OCI-LY1 (cell line): Measurements from ENCODE around the gene COL18A1.
A peak's percentile ranks its signal among the peaks of the same experiment; 100 is the strongest.

Experiments used
- H2AFZ ChIP-seq: fragments of 200-600 bp; sonication (generic), shearing (Covaris generic); 2 replicates; pipeline ENCODE4 v1.6.0; 2014; ENCODE audit warnings: antibody characterized with exemption, mild to moderate bottlenecking, low read length
- H3F3A ChIP-seq: fragments of 200-600 bp; sonication (generic), shearing (Covaris generic); 2 replicates; pipeline ENCODE4 v1.6.0; 2014; ENCODE audit warnings: mild to moderate bottlenecking, antibody characterized with exemption, low read length, moderate library complexity; ENCODE audit not compliant: insufficient read depth
- H3K27ac ChIP-seq: fragments of 200-600 bp; sonication (generic); 2 replicates; pipeline ENCODE4 v1.5.1; 2014; ENCODE audit warnings: low read length, mixed run types, mild to moderate bottlenecking, low read depth; ENCODE audit not compliant: poor library complexity, severe bottlenecking
- H3K27me3 ChIP-seq: fragments of 200-600 bp; sonication (generic); 2 replicates; pipeline ENCODE4 v1.6.0; 2014; ENCODE audit warnings: antibody characterized with exemption, mild to moderate bottlenecking, low read length, moderate library complexity; ENCODE audit not compliant: insufficient read depth
- H3K36me3 ChIP-seq: fragments of 200-600 bp; sonication (generic); 2 replicates; pipeline ENCODE4 v1.6.1; 2014; ENCODE audit warnings: mild to moderate bottlenecking, antibody characterized with exemption, low read length, moderate library complexity, mixed read lengths; ENCODE audit not compliant: insufficient read depth
- H3K4me1 ChIP-seq: fragments of 200-600 bp; sonication (generic); 2 replicates; pipeline ENCODE4 v1.5.1; 2014; ENCODE audit warnings: mild to moderate bottlenecking, low read length, moderate library complexity; ENCODE audit not compliant: insufficient read depth, severe bottlenecking
- H3K4me2 ChIP-seq: fragments of 200-600 bp; sonication (generic), shearing (Covaris generic); 2 replicates; pipeline ENCODE4 v1.6.1; 2014; ENCODE audit warnings: low read length
- H3K4me3 ChIP-seq: fragments of 200-600 bp; sonication (generic); 2 replicates; pipeline ENCODE4 v1.5.1; 2014; ENCODE audit warnings: low read length, low read depth, mild to moderate bottlenecking, mixed read lengths; ENCODE audit not compliant: poor library complexity, severe bottlenecking
- H3K79me2 ChIP-seq: fragments of 200-600 bp; shearing (Covaris generic); 2 replicates; pipeline ENCODE4 v1.6.1; 2016; ENCODE audit warnings: mixed run types, low read length, mixed read lengths; ENCODE audit not compliant: insufficient read depth
- H3K9ac ChIP-seq: fragments of 200-600 bp; sonication (generic), shearing (Covaris generic); 2 replicates; pipeline ENCODE4 v1.6.1; 2014; ENCODE audit warnings: mild to moderate bottlenecking, low read length, mixed read lengths
- H3K9me2 ChIP-seq: fragments of 200-600 bp; sonication (generic), shearing (Covaris generic); 2 replicates; pipeline ENCODE4 v1.6.1; 2014; ENCODE audit warnings: low read depth, mild to moderate bottlenecking, low read length, mixed read lengths
- H3K9me3 ChIP-seq: fragments of 200-600 bp; shearing (Covaris generic); 2 replicates; pipeline ENCODE4 v1.6.1; 2014; ENCODE audit warnings: low read length, mixed read lengths
- H4K20me1 ChIP-seq: fragments of 200-600 bp; sonication (generic), shearing (Covaris generic); 2 replicates; pipeline ENCODE4 v1.6.0; 2016; ENCODE audit warnings: mild to moderate bottlenecking, low read length; ENCODE audit not compliant: insufficient read depth
- CTCF ChIP-seq: fragments of 200-600 bp; sonication (generic), shearing (Covaris generic); IDR thresholded peaks from 2 replicates; pipeline ENCODE4 v1.5.1; 2017; ENCODE audit warnings: mild to moderate bottlenecking, antibody characterized with exemption, low read length, moderate library complexity, mixed read lengths
- EZH2 ChIP-seq: fragments of 200-600 bp; sonication (generic), shearing (Covaris generic); IDR thresholded peaks from 2 replicates; pipeline ENCODE4 v1.8.0; 2017; ENCODE audit warnings: borderline replicate concordance, mixed run types, mild to moderate bottlenecking, antibody characterized with exemption, low read length, moderate library complexity, mixed read lengths

COL18A1 gene

GRCh38 chr21:45542667-45543370 is 137.9 kb downstream of the COL18A1 start:
- Histone ChIP-seq H4K20me1 (no peaks in the 10 kb centered on the region), H3K4me2 (peak overlapping the region; percentile 49), H3K9me3 (no peaks in the 10 kb centered on the region), H3K36me3 (no peaks in the 10 kb centered on the region), H2AFZ (no peak overlapping the region), H3K27me3 (no peaks in the 10 kb centered on the region; the same call in 1 of the 2 replicates), H3F3A (no peaks in the 10 kb centered on the region), H3K9me2 (no peaks in the 10 kb centered on the region), H3K4me1 (peaks cover 7% of the 10 kb centered on the region), H3K9ac (peak overlapping the region; percentile 39; the same call in 1 of the 2 replicates), H3K79me2 (no peaks in the 10 kb centered on the region), H3K27ac (no peak overlapping the region), H3K4me3 (peak overlapping the region; percentile 64)
- TF ChIP-seq EZH2 (no peak), CTCF (no peak)

- Histone ChIP-seq H3K4me3 (no peak overlapping the region), H3K4me2 (no peak overlapping the region), H3K9ac (no peak overlapping the region)
These were observed 138.4 kb downstream of the COL18A1 start for GRCh38 chr21:45543371-45543709.

DNA sequence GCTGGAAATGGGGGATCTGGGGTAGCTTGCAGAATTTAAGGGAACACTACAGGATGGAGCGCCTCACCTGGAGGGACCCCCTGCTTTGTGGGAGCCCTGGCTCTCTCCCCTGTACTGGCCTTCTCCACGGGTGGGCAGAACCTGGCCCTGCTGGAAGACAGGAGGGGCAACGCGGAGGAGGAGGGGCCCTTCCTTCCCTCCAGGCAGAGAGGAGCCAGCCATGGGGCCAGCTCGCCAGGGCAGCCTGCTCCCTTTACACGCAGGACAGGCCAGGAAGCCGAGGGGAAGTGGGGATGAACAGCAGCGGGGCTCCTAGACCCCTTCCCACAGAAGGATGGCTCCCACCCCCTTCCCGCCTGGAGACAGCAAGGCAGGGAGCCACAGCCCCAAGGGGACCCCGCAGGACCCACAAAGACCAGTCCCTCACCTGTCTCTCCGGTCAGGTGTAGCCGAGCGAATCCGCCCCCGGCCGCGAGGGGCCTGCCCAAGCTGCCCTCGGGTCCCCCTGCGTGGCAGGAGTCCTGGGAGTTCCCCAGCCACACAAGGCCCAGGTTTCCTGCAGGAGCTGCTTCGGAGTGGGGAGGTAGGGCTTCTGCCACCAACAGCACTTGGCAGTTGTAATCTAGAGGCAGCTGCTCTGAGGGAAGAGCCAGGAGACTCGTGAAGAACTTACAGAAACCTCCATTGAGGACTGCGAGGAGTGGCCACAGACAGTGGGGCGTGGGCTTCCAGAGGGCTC is 138.9 kb downstream of the COL18A1 start:
- Histone ChIP-seq H3K4me2 (no peak overlapping the region), H2AFZ (no peak overlapping the region), H3F3A (no peaks in the 10 kb centered on the region), H3K27ac (no peak overlapping the region), H4K20me1 (no peaks in the 10 kb centered on the region), H3K79me2 (no peaks in the 10 kb centered on the region), H3K36me3 (no peaks in the 10 kb centered on the region), H3K9me3 (no peaks in the 10 kb centered on the region), H3K9ac (no peak overlapping the region), H3K9me2 (no peaks in the 10 kb centered on the region), H3K4me3 (no peak overlapping the region), H3K4me1 (peaks cover 7% of the 10 kb centered on the region), H3K27me3 (no peaks in the 10 kb centered on the region; the same call in 1 of the 2 replicates)
- TF ChIP-seq CTCF = no peak
- no peak for TF ChIP-seq EZH2

More at GRCh38 chr21:45543371-45543709, 138.4 kb downstream of the COL18A1 start:
- Histone ChIP-seq H2AFZ (no peak overlapping the region), H3K9me3 (no peaks in the 10 kb centered on the region), H3K27ac (no peak overlapping the region), H3K27me3 (no peaks in the 10 kb centered on the region; the same call in 1 of the 2 replicates), H3K36me3 (no peaks in the 10 kb centered on the region), H3K4me1 (peaks cover 7% of the 10 kb centered on the region), H4K20me1 (no peaks in the 10 kb centered on the region), H3F3A (no peaks in the 10 kb centered on the region), H3K79me2 (no peaks in the 10 kb centered on the region), H3K9me2 (no peaks in the 10 kb centered on the region)
- TF ChIP-seq CTCF = no peak
- no peak for TF ChIP-seq EZH2
